Activated CD8-positive, alpha-beta T cell treated with anti-CD3 and anti-CD28 coated beads for 36 hours (primary cell): Measurements from ENCODE around the gene MORC4. TPM values are rescaled to one million over a fixed set of nuclear protein-coding genes. Genes with fewer than 3 reads are reported as not detected.

Source experiments
- ATAC-seq: fragments of 200-7000 bp; cut with Tn5 transposase; one replicate; pipeline ENCODE4 v1.10.0; 2021; ENCODE audit warnings: mild to moderate bottlenecking, moderate library complexity
- CTCF ChIA-PET: fragments of 350-600 bp; sonication (Branson Sonifier 250); formaldehyde crosslinking; loops from one replicate; lab custom pipeline; 2021; ENCODE audit warnings: antibody characterized with exemption; lab: Charles Lee
- POLR2A ChIA-PET: fragments of 350-600 bp; sonication (Branson Sonifier 250); formaldehyde crosslinking; loops from one replicate; lab custom pipeline; 2021; ENCODE audit warnings: antibody characterized with exemption; lab: Charles Lee
- DNase-seq: peaks from one replicate; pipeline ENCODE4 v3.0.0-alpha.2; 2020
- H3K27ac Mint-ChIP-seq: one replicate; pipeline ENCODE4 v1.8.0; 2021; ENCODE audit warnings: mild to moderate bottlenecking, mixed read lengths
- H3K27me3 Mint-ChIP-seq: one replicate; pipeline ENCODE4 v1.8.0; 2021; ENCODE audit warnings: mixed read lengths
- H3K36me3 Mint-ChIP-seq: one replicate; pipeline ENCODE4 v1.8.0; 2021; ENCODE audit warnings: low read depth, mixed read lengths
- H3K4me1 Mint-ChIP-seq: one replicate; pipeline ENCODE4 v1.8.0; 2021; ENCODE audit warnings: low read depth, mixed read lengths
- H3K4me3 Mint-ChIP-seq: one replicate; pipeline ENCODE4 v1.8.0; 2021; ENCODE audit warnings: mild to moderate bottlenecking, moderate library complexity, mixed read lengths
- H3K9me3 Mint-ChIP-seq: one replicate; pipeline ENCODE4 v1.8.0; 2021; ENCODE audit warnings: mixed read lengths
- CTCF ChIP-seq: fragments of 200-600 bp; IDR thresholded peaks from one replicate; pipeline ENCODE4 v1.8.0; 2022; ENCODE audit warnings: antibody characterized with exemption, mild to moderate bottlenecking
- intact Hi-C: fragments of 100-400 bp; cut with micrococcal nuclease; formaldehyde crosslinking; loops from one replicate; pipeline ENCODE4 v1.10.0; 2022
- total RNA-seq, 2 experiments: library from RNA; stranded (reverse); gene quantifications; one replicate each; pipeline ENCODE4 v1.2.3, GENCODE V29; 2021

MORC4 gene
- total RNA-seq, 2 experiments from 2014 or later: 7.8 to 8.2 TPM

DNA sequence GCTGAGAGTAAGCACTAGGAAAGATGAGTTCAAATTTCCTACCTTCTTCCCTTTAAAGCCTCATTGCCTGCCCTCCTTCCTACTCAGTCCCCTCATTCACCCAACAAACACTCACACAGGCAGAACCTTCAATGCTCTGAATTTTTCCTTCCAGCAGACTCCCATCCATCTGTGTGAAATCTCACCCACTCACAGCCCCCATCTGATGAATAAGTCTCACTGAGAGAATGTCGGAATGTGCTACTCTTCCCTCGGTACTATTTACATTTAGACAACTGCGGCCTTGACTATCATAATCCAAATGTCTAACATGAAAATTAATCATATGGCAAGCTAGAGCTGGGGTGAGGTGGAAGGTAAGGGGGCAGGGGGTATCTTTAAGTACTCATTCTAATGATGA lies 60.4 kb downstream of the MORC4 start:
- no peak overlapping the region for H3K27ac Mint-ChIP-seq
- no peak overlapping the region for H3K4me3 Mint-ChIP-seq
- POLR2A ChIA-PET: no interaction called here
- H3K4me1 Mint-ChIP-seq: no peaks in the 10 kb centered on the region
- peaks cover 4% of the 10 kb centered on the region for H3K36me3 Mint-ChIP-seq
- no peaks in the 10 kb centered on the region for H3K27me3 Mint-ChIP-seq
- intact Hi-C loops: no loop called here
- no peaks in the 10 kb centered on the region for H3K9me3 Mint-ChIP-seq
- no peak for TF ChIP-seq CTCF
- ATAC-seq (no peak), DNase-seq (no peak)
- CTCF ChIA-PET: no interaction called here

DNA sequence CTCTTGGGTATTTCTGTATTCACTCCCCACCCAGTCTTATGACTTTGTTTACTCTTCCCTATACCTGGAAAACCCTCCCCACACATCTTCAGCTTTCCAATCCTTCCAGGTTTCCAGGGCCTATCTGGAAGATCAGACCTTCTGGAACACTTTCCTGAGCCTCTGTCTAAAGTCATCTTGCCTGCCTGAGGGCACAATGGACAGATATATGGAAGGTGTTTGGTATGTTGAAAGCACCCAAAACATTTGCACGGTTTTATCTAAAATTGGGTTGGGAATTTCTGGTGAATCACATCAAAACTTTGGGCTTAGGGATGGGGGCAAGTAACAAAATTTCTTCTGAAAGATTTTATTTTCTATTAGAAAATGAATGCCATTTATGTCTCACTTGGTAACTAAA lies 63.8 kb downstream of the MORC4 start:
- H3K27me3 Mint-ChIP-seq: no peaks in the 10 kb centered on the region
- ChIA-PET CTCF (no interaction called here), POLR2A (no interaction called here)
- intact Hi-C loops: no loop called here
- H3K36me3 Mint-ChIP-seq: no peaks in the 10 kb centered on the region
- ATAC-seq (no peak), DNase-seq (no peak)
- H3K4me1 Mint-ChIP-seq: no peaks in the 10 kb centered on the region
- H3K9me3 Mint-ChIP-seq: no peaks in the 10 kb centered on the region
- no peak overlapping the region for H3K27ac Mint-ChIP-seq
- TF ChIP-seq CTCF: no peak
- H3K4me3 Mint-ChIP-seq: no peak overlapping the region

DNA sequence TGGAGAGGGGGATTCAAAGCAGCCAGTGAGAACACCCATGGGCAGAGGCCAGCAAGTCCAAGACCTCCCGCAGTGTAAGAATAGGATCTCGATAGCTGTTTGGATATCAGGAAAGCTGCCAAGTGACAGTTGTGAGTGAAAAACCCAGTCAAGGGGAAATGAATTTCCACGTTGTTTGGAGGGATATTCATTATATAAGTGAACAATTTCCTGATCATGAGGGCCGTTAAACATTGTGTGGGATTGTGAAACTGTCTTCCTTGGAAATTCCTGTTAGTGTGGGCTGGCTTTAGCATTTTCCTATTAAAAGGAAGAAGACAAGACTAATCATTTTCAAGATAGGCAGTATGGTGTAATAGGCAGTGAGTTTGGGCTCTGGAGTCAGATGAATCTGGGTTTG lies 64.8 kb downstream of the MORC4 start:
- Mint-ChIP-seq H3K27me3 (no peaks in the 10 kb centered on the region), H3K9me3 (no peaks in the 10 kb centered on the region), H3K36me3 (no peaks in the 10 kb centered on the region), H3K4me3 (no peak overlapping the region), H3K27ac (no peak overlapping the region), H3K4me1 (no peaks in the 10 kb centered on the region)
- intact Hi-C loops: no loop called here
- ChIA-PET CTCF (no interaction called here), POLR2A (no interaction called here)
- no peak for DNase-seq
- no peak for ATAC-seq
- TF ChIP-seq CTCF: no peak

DNA sequence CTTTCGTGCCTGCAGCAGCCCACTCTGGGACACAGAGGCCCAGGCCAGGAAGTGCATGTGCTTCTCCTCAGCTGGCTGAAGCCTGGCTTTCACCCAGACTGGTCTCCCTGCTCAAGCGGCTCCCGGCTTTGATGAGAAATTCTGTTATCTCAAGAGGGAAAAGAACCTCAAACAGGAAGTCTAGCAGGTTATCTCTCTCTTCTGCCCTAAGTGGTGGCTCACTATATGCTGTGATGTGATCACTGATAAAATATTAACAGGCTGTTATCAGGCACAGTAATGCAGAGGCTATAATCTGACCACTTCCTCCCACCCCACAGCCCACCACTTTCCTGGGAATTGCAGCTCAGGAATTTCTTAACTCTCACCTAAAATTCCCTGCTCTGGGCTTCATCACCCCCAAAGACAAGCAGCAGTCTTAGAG lies 66.5 kb downstream of the MORC4 start:
- Mint-ChIP-seq H3K4me3 (no peak overlapping the region), H3K36me3 (no peaks in the 10 kb centered on the region), H3K4me1 (no peaks in the 10 kb centered on the region), H3K27ac (no peak overlapping the region), H3K27me3 (no peaks in the 10 kb centered on the region), H3K9me3 (no peaks in the 10 kb centered on the region)
- intact Hi-C loops: no loop called here
- ChIA-PET CTCF (no interaction called here), POLR2A (no interaction called here)
- no peak for DNase-seq
- TF ChIP-seq CTCF: no peak
- no peak for ATAC-seq

DNA sequence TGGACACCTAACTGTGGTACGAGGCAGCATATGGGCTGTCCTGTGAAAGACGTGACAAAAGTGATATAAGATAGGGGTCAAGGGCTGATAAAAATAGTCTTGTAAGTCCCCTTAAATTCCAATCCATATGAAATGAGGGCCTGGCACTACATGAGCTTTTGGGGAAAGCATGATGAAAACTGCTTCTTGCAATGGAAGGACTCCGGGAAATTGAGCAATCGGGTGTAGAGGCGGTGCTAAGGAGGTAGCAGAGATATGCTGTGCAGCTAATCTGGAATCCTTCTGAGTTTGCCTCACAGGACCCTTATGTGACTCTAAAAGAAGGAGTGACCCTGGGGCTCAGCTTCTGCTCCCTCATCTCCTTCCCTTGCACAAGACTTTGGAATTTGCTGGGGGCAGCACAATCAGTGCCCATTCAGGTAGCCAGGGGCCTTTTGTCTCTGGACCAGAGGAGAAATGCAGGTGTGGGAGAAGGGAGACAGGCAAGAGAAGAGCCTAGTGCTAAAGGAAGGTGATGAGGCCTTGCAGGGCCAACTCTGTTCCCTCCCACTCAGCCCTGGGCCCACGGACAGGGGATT lies 67.0 kb downstream of the MORC4 start:
- H3K27ac Mint-ChIP-seq: no peak overlapping the region
- no peaks in the 10 kb centered on the region for H3K4me1 Mint-ChIP-seq
- intact Hi-C loops: no loop called here
- no peaks in the 10 kb centered on the region for H3K27me3 Mint-ChIP-seq
- ATAC-seq: no peak
- H3K9me3 Mint-ChIP-seq: no peaks in the 10 kb centered on the region
- ChIA-PET CTCF (interaction anchor here (1.2 kb wide), 1 partner anchor 34 kb away, joined by 4 read pairs; no protein-coding TSS in a partner anchor), POLR2A (no interaction called here)
- H3K4me3 Mint-ChIP-seq: no peak overlapping the region
- no peaks in the 10 kb centered on the region for H3K36me3 Mint-ChIP-seq
- no peak for TF ChIP-seq CTCF
- no peak for DNase-seq
